WTC11 (cell line): ENCODE results near the gene PREX1. TPM values are rescaled to one million over a fixed set of nuclear protein-coding genes. Genes with fewer than 3 reads are reported as not detected.

Source experiments
- ATAC-seq: fragments of 200-7000 bp; cut with Tn5 transposase; 2 replicates; pipeline ENCODE4 v1.10.0; 2021; ENCODE audit warnings: mild to moderate bottlenecking, moderate library complexity
- CTCF ChIA-PET: fragments of 300-600 bp; sonication (Branson Sonifier 250); formaldehyde crosslinking; loops from one replicate; lab custom pipeline; 2021; ENCODE audit warnings: antibody characterized with exemption; lab: Charles Lee
- POLR2A ChIA-PET: fragments of 350-600 bp; sonication (Branson Sonifier 250); formaldehyde crosslinking; loops from one replicate; lab custom pipeline; 2021; ENCODE audit warnings: antibody characterized with exemption; lab: Charles Lee
- DNase-seq: peaks from one replicate; pipeline ENCODE4 v3.0.0; 2021; ENCODE audit warnings: low spot score
- H3K27ac Mint-ChIP-seq: 2 replicates; pipeline ENCODE4 v1.8.0; 2021; ENCODE audit warnings: mixed read lengths
- H3K27me3 Mint-ChIP-seq: 2 replicates; pipeline ENCODE4 v1.8.0; 2021; ENCODE audit warnings: low read depth, mild to moderate bottlenecking, moderate library complexity, mixed read lengths
- H3K36me3 Mint-ChIP-seq: 2 replicates; pipeline ENCODE4 v1.8.0; 2021; ENCODE audit warnings: mixed read lengths
- H3K4me1 Mint-ChIP-seq: 2 replicates; pipeline ENCODE4 v1.8.0; 2022; ENCODE audit warnings: mixed read lengths
- H3K4me3 Mint-ChIP-seq: 2 replicates; pipeline ENCODE4 v1.8.0; 2021; ENCODE audit warnings: mild to moderate bottlenecking, moderate library complexity, mixed read lengths
- H3K9me3 Mint-ChIP-seq: 2 replicates; pipeline ENCODE4 v1.8.0; 2021; ENCODE audit warnings: mixed read lengths
- ARID4B ChIP-seq: sonication (generic); formaldehyde crosslinking; IDR thresholded peaks from 2 replicates; pipeline ENCODE4 v1.8.0; 2023; ENCODE audit warnings: missing genetic modification reagents, mild to moderate bottlenecking, borderline replicate concordance
- CREM ChIP-seq: sonication (generic); formaldehyde crosslinking; IDR thresholded peaks from 2 replicates; pipeline ENCODE4 v1.8.1; 2022; ENCODE audit warnings: mild to moderate bottlenecking, missing genetic modification reagents, moderate library complexity
- E2F5 ChIP-seq: sonication (generic); formaldehyde crosslinking; IDR thresholded peaks from 2 replicates; pipeline ENCODE4 v1.8.1; 2022; ENCODE audit warnings: mild to moderate bottlenecking, moderate library complexity, missing genetic modification reagents
- ESRRA ChIP-seq: sonication (generic); formaldehyde crosslinking; IDR thresholded peaks from 2 replicates; pipeline ENCODE4 v1.8.1; 2022; ENCODE audit warnings: mild to moderate bottlenecking, missing genetic modification reagents, borderline replicate concordance
- FOXK1 ChIP-seq: sonication (generic); formaldehyde crosslinking; IDR thresholded peaks from 2 replicates; pipeline ENCODE4 v1.8.0; 2022; ENCODE audit warnings: mild to moderate bottlenecking, moderate library complexity, missing genetic modification reagents
- JAZF1 ChIP-seq: fragments of 250-450 bp; sonication (Bioruptor Pico); IDR thresholded peaks from 2 replicates; pipeline ENCODE4 v1.9.0; 2021; ENCODE audit warnings: moderate library complexity, mild to moderate bottlenecking, inconsistent platforms
- KAT7 ChIP-seq: sonication (generic); formaldehyde crosslinking; IDR thresholded peaks from 2 replicates; pipeline ENCODE4 v1.8.1; 2023; ENCODE audit warnings: missing genetic modification reagents, mild to moderate bottlenecking, borderline replicate concordance
- MXD4 ChIP-seq: fragments of 250-450 bp; sonication (Bioruptor Pico); IDR thresholded peaks from 2 replicates; pipeline ENCODE4 v1.8.0; 2021; ENCODE audit warnings: mild to moderate bottlenecking, moderate library complexity, borderline replicate concordance
- MYBL2 ChIP-seq: sonication (generic); formaldehyde crosslinking; IDR thresholded peaks from 2 replicates; pipeline ENCODE4 v1.8.1; 2023; ENCODE audit warnings: mild to moderate bottlenecking, moderate library complexity, missing genetic modification reagents
- PREB ChIP-seq: sonication (generic); formaldehyde crosslinking; IDR thresholded peaks from 2 replicates; pipeline ENCODE4 v1.8.1; 2022; ENCODE audit warnings: mild to moderate bottlenecking, missing genetic modification reagents, moderate library complexity, borderline replicate concordance
- SMAD3 ChIP-seq: sonication (generic); formaldehyde crosslinking; IDR thresholded peaks from 2 replicates; pipeline ENCODE4 v1.8.0; 2022; ENCODE audit warnings: missing genetic modification reagents, mild to moderate bottlenecking, borderline replicate concordance
- ZNF317 ChIP-seq: sonication (generic); formaldehyde crosslinking; IDR thresholded peaks from 2 replicates; pipeline ENCODE4 v1.8.1; 2023; ENCODE audit warnings: low read depth, mild to moderate bottlenecking, moderate library complexity, missing genetic modification reagents, borderline replicate concordance
- ZNF423 ChIP-seq: fragments of 250-450 bp; sonication (Bioruptor Pico); IDR thresholded peaks from 2 replicates; pipeline ENCODE4 v2.1.2; 2022; ENCODE audit warnings: mild to moderate bottlenecking, moderate library complexity
- ZNF512 ChIP-seq: sonication (generic); formaldehyde crosslinking; IDR thresholded peaks from 2 replicates; pipeline ENCODE4 v1.8.1; 2022; ENCODE audit warnings: missing genetic modification reagents, borderline replicate concordance
- ZNF532 ChIP-seq: fragments of 250-450 bp; sonication (Bioruptor Pico); IDR thresholded peaks from 2 replicates; pipeline ENCODE4 v1.9.0; 2021; ENCODE audit warnings: mild to moderate bottlenecking, borderline replicate concordance
- ZNF671 ChIP-seq: fragments of 250-450 bp; sonication (Bioruptor Pico); IDR thresholded peaks from 2 replicates; pipeline ENCODE4 v1.8.0; 2021; ENCODE audit warnings: mild to moderate bottlenecking
- total RNA-seq: library from RNA; stranded (reverse); gene quantifications from 3 replicates; pipeline ENCODE4 v1.2.3, GENCODE V29; 2021
- TF ChIP-seq, protein P1 (sequence below): sonication (generic); formaldehyde crosslinking; IDR thresholded peaks from 2 replicates; pipeline ENCODE4 v1.8.1; 2022; ENCODE audit warnings: low read depth, mild to moderate bottlenecking, moderate library complexity, missing genetic modification reagents, borderline replicate concordance
- TF ChIP-seq, protein P2 (sequence below): fragments of 250-450 bp; sonication (Bioruptor Pico); conservative IDR thresholded peaks from 2 replicates; pipeline ENCODE4 v1.9.0; 2021; ENCODE audit warnings: mild to moderate bottlenecking

Gene PREX1
- total RNA-seq, 1 experiment from 2014 or later: 17.3 TPM

GRCh38 chr20:48752963-48753362 is 74.8 kb downstream of the PREX1 start:
- Mint-ChIP-seq H3K4me1 (peaks cover 67% of the 10 kb centered on the region), H3K36me3 (peaks cover 8% of the 10 kb centered on the region; the same call in 1 of the 2 replicates), H3K27me3 (no peaks in the 10 kb centered on the region), H3K4me3 (no peak overlapping the region), H3K27ac (no peak overlapping the region; the same call in 1 of the 2 replicates), H3K9me3 (peaks cover 18% of the 10 kb centered on the region)
- no peak for TF ChIP-seq MXD4
- no peak for TF ChIP-seq ZNF671 (CRISPR knock-in tag)
- no peak for TF ChIP-seq ZNF512 (CRISPR knock-in tag)
- TF ChIP-seq CREM (CRISPR knock-in tag): no peak
- no peak for TF ChIP-seq JAZF1 (CRISPR knock-in tag)
- TF ChIP-seq SMAD3 (CRISPR knock-in tag): no peak
- no peak for TF ChIP-seq KAT7 (CRISPR knock-in tag)
- no peak for TF ChIP-seq FOXK1 (CRISPR knock-in tag)
- no peak for TF ChIP-seq ZNF532 (CRISPR knock-in tag)
- TF ChIP-seq, protein P1, sequence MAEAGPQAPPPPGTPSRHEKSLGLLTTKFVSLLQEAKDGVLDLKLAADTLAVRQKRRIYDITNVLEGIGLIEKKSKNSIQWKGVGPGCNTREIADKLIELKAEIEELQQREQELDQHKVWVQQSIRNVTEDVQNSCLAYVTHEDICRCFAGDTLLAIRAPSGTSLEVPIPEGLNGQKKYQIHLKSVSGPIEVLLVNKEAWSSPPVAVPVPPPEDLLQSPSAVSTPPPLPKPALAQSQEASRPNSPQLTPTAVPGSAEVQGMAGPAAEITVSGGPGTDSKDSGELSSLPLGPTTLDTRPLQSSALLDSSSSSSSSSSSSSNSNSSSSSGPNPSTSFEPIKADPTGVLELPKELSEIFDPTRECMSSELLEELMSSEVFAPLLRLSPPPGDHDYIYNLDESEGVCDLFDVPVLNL (CRISPR knock-in tag): no peak
- no peak for TF ChIP-seq MYBL2
- no peak for TF ChIP-seq PREB (CRISPR knock-in tag)
- ChIA-PET POLR2A (no interaction called here), CTCF (interaction anchor here (0.7 to 1.1 kb wide), 2 partner anchors 74 to 153 kb away, joined by 3 to 5 read pairs; no protein-coding TSS in a partner anchor)
- ATAC-seq: no peak
- no peak for DNase-seq

DNA sequence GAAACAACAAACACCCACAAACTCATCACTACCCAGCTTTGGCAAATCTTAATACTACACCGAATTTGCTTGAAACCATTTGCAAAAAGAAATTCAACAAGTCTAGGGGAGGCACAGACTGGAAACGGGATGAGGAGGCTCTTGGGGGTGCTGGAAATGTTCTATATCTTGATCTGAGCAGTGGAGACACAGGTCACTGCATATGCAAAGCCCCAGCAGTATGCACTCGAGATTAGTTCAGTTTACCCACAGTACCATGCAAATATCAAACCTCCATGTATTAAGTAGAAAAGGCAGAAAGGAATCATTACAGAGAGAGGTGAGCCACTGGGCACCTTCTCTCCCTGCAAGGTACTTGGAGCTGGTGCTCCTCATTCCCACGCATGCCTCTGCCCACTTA is 75.9 kb downstream of the PREX1 start:
- Mint-ChIP-seq H3K27ac (peak overlapping the region; percentile 69), H3K36me3 (peaks cover 8% of the 10 kb centered on the region; the same call in 1 of the 2 replicates), H3K9me3 (peaks cover 18% of the 10 kb centered on the region), H3K4me1 (peaks cover 78% of the 10 kb centered on the region), H3K4me3 (no peak overlapping the region), H3K27me3 (no peaks in the 10 kb centered on the region)
- ATAC-seq: no peak
- no peak for DNase-seq
- POLR2A ChIA-PET: interaction anchor here (1.2 kb wide), 1 partner anchor 76 kb away, joined by 4 read pairs; the partner anchor contains the start of gene PREX1
- CTCF ChIA-PET: interaction anchor here (0.9 to 3.1 kb wide), 7 partner anchors 8 to 197 kb away, joined by 3 to 26 read pairs (median 7); partner anchors contain the start of gene PREX1
- no peak for TF ChIP-seq JAZF1 (CRISPR knock-in tag)
- TF ChIP-seq ARID4B: no peak
- no peak for TF ChIP-seq ZNF317 (CRISPR knock-in tag)
- no peak for TF ChIP-seq ESRRA (CRISPR knock-in tag)
- TF ChIP-seq E2F5 (CRISPR knock-in tag): no peak
- no peak for TF ChIP-seq SMAD3 (CRISPR knock-in tag)
- TF ChIP-seq, protein P2, sequence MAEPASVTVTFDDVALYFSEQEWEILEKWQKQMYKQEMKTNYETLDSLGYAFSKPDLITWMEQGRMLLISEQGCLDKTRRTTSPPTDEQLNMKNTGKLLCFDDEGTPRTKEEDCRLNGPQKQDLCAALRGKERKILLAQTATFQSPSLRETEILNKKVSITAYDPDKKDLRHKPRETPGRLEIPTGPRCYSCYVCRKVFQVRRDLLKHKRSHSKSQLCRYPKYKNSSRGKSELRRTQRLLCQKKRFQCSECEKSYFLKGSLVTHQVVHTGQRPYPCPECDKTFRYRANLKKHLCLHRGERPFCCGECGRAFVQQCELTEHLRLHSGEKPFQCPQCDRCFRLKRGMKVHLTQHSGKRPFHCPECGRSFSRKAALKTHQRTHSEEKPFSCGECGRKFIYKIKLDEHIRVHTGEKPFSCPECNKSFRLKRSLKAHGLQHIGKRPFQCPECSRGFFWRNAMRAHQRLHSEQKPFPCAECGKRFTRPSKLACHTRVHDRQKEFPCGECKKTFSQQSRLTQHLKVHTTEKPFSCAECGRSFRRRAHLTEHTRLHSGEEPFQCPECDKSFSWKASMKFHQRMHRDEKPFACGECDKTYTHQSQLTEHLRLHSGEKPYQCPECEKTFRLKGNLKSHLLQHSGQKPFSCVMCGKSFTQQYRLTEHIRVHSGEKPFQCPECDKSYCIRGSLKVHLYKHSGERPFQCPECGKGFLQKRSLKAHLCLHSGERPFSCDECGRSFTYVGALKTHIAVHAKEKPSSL (CRISPR knock-in tag): no peak
- no peak for TF ChIP-seq ZNF423 (CRISPR knock-in tag)
